ENCODE results near the gene ATP6V0D1.

GRCh38 chr16:67407176-67407787 is 73.7 kb downstream of the ATP6V0D1 start:
- no peak for TF ChIP-seq EZH2 (IDR thresholded peaks at IDR 0.05)
- TF ChIP-seq POLR2AphosphoS5 (IDR thresholded peaks at IDR 0.05; ENCODE audit: borderline replicate concordance, low read depth, low read length) = no peak
- TF ChIP-seq FOXP2 (optimal IDR thresholded peaks at IDR 0.05; ENCODE audit: control extremely low read depth, extremely low read length, insufficient read depth) = no peak
